Peyer's patch (tissue), 4 donors: Measurements from ENCODE around the gene AOC1. TPM values are rescaled to one million over a fixed set of nuclear protein-coding genes. Genes with fewer than 3 reads are reported as not detected.

Source experiments
- DNase-seq, 3 donors: peaks; one replicate each; pipeline ENCODE4 v3.0.0-alpha.2; 2017 to 2019
- H3K27ac ChIP-seq, 4 donors: fragments of 200-600 bp; sonication (generic); one replicate each; pipeline ENCODE4 v1.5.1; 2016 to 2019
- H3K27me3 ChIP-seq, 2 donors: fragments of 200-600 bp; sonication (generic); one replicate each; pipeline ENCODE4 v1.5.1; 2019
- H3K36me3 ChIP-seq, 3 donors: fragments of 200-600 bp; sonication (generic); one replicate each; pipeline ENCODE4 v1.5.1; 2016 to 2019
- H3K4me1 ChIP-seq, 4 donors: fragments of 200-600 bp; sonication (generic); one replicate each; pipeline ENCODE4 v1.5.1; 2016 to 2019
- H3K4me3 ChIP-seq, 4 donors: fragments of 200-600 bp; sonication (generic); 1 replicate in 3 of 4; 2 replicates in 1 of 4; pipeline ENCODE4 v1.5.1; 2016 to 2019; ENCODE audit warnings: mild to moderate bottlenecking in 1 of 4
- H3K9me3 ChIP-seq, 4 donors: fragments of 200-600 bp; sonication (generic); one replicate each; pipeline ENCODE4 v1.5.1; 2016 to 2019; ENCODE audit warnings: mild to moderate bottlenecking in 1 of 4
- CTCF ChIP-seq, 6 experiments: fragments of 450-650 bp in 4 of 6; fragments of 200-600 bp in 2 of 6; sonication (generic) in 1 of 6; IDR thresholded peaks; one replicate each; pipeline ENCODE4 v1.5.1; 2017 to 2019; ENCODE audit warnings: antibody characterized with exemption in 6 of 6, mild to moderate bottlenecking in 3 of 6, moderate library complexity in 1 of 6
- POLR2A ChIP-seq, 2 donors: fragments of 450-650 bp; IDR thresholded peaks; one replicate each; pipeline ENCODE4 v1.5.1; 2017; ENCODE audit warnings: antibody characterized with exemption in 2 of 2, mild to moderate bottlenecking in 2 of 2, moderate library complexity in 2 of 2
- total RNA-seq, 4 donors: library from RNA; depleted of rRNA; stranded (reverse); fragments of >200 nt; gene quantifications; one replicate each; pipeline ENCODE4 v1.1.0, GENCODE V29; 2016

Gene AOC1
- total RNA-seq, 4 donors from 2014 or later: 9.1 to 1,314 (median 833) TPM

- Histone ChIP-seq H3K27me3 (no peaks in the 10 kb centered on the region), H3K4me1 (peaks cover 0 to 3% (median 0%) of the 10 kb centered on the region in 4 donors), H3K9me3 (no peaks in the 10 kb centered on the region), H3K27ac (peak overlapping the region in 3 of 4 donors; percentile 11 to 81 (median 71)), H3K4me3 (peak overlapping the region in 2 of 4 donors; percentile 47 to 60), H3K36me3 (peaks cover 0 to 5% (median 0%) of the 10 kb centered on the region in 3 donors)
- peak in 1 of 3 donors; percentile 13 for DNase-seq
- no peak for TF ChIP-seq CTCF (IDR thresholded peaks at IDR 0.05)
- TF ChIP-seq POLR2A (IDR thresholded peaks at IDR 0.05): no peak
Measured at GRCh38 chr7:150851492-150852370, 586 bp upstream of the AOC1 start.

- Histone ChIP-seq H3K27ac (no peak overlapping the region), H3K9me3 (no peaks in the 10 kb centered on the region), H3K4me3 (peak overlapping the region in 2 of 4 donors; percentile 3 to 47), H3K4me1 (peaks cover 0 to 3% (median 0%) of the 10 kb centered on the region in 4 donors), H3K36me3 (peaks cover 0 to 23% (median 0%) of the 10 kb centered on the region in 3 donors), H3K27me3 (no peaks in the 10 kb centered on the region)
- no peak for TF ChIP-seq CTCF (IDR thresholded peaks at IDR 0.05)
- TF ChIP-seq POLR2A (IDR thresholded peaks at IDR 0.05): no peak
- DNase-seq: peak in 1 of 3 donors; percentile 26
Measured at GRCh38 chr7:150854066-150855000, 2.0 kb downstream of the AOC1 start.

- no peak overlapping the region for H3K27ac ChIP-seq
- no peaks in the 10 kb centered on the region for H3K27me3 ChIP-seq
- H3K4me3 ChIP-seq: no peak overlapping the region
- DNase-seq: peak in 1 of 3 donors; percentile 28
- H3K36me3 ChIP-seq: peaks cover 0 to 24% (median 0%) of the 10 kb centered on the region in 3 donors
- TF ChIP-seq POLR2A (IDR thresholded peaks at IDR 0.05) (no peak), CTCF (IDR thresholded peaks at IDR 0.05) (no peak)
- peaks cover 0 to 3% (median 0%) of the 10 kb centered on the region in 4 donors for H3K4me1 ChIP-seq
- H3K9me3 ChIP-seq: no peaks in the 10 kb centered on the region
Measured at GRCh38 chr7:150855046-150855445, 2.7 kb downstream of the AOC1 start.

GRCh38 chr7:150855476-150856302 lies 3.4 kb downstream of the AOC1 start:
- Histone ChIP-seq H3K27ac (no peak overlapping the region), H3K4me1 (peaks cover 0 to 3% (median 0%) of the 10 kb centered on the region in 4 donors), H3K36me3 (peaks cover 0 to 31% (median 0%) of the 10 kb centered on the region in 3 donors), H3K27me3 (no peaks in the 10 kb centered on the region), H3K9me3 (no peaks in the 10 kb centered on the region), H3K4me3 (no peak overlapping the region)
- DNase-seq: no peak
- TF ChIP-seq CTCF (IDR thresholded peaks at IDR 0.05): no peak
- TF ChIP-seq POLR2A (IDR thresholded peaks at IDR 0.05): no peak
